A549 (cell line): ENCODE data around the gene PHIP. TPM values are rescaled to one million over a fixed set of nuclear protein-coding genes. Genes with fewer than 3 reads are reported as not detected.

Experiments
- ATAC-seq, 2 experiments: fragments of 200-7000 bp in 1 of 2; fragments of >200 bp in 1 of 2; cut with Nextera tagmentation in 1 of 2; cut with Tn5 transposase in 1 of 2; 3 replicates each; pipeline versions ENCODE4 v1.8.0 to v1.9.1; 2018 to 2020; ENCODE audit warnings: mild to moderate bottlenecking in 1 of 2, moderate library complexity in 1 of 2
- CTCF ChIA-PET: fragments of 300-600 bp; sonication (Branson Sonifier 250); formaldehyde crosslinking; extraction: SDS; loops from one replicate; lab custom pipeline; 2021; ENCODE audit warnings: antibody characterized with exemption, inconsistent platforms; lab: Yijun Ruan, JAX
- POLR2A ChIA-PET: fragments of 350-600 bp; formaldehyde crosslinking; extraction: SDS; loops from one replicate; lab custom pipeline; 2021; ENCODE audit warnings: antibody characterized with exemption, inconsistent platforms; lab: Yijun Ruan, JAX
- DNase-seq, 2 experiments: peaks; one replicate each; pipeline versions ENCODE4 v3.0.0 to v3.0.0-alpha.2; 2011 to 2016; ENCODE audit warnings: low read depth in 1 of 2, low spot score in 1 of 2
- FAIRE-seq: peaks from 2 replicates; lab custom pipeline; 2011; peaks lifted over from hg19 to GRCh38; lab: Jason Lieb, UNC
- H3K27ac ChIP-seq, 2 experiments: fragments of >200 bp; sonication (Bioruptor Twin); formaldehyde crosslinking; 3 replicates each; pipeline ENCODE4 v1.5.1; 2016 to 2017
- H3K4me1 ChIP-seq: fragments of >200 bp; sonication (Bioruptor Twin); formaldehyde crosslinking; 3 replicates; pipeline ENCODE4 v1.6.1; 2016
- H3K4me2 ChIP-seq: fragments of >200 bp; sonication (Bioruptor Twin); formaldehyde crosslinking; 3 replicates; pipeline ENCODE4 v1.6.1; 2016
- H3K4me3 ChIP-seq: fragments of >200 bp; sonication (Bioruptor Twin); formaldehyde crosslinking; 3 replicates; pipeline ENCODE4 v1.5.1; 2016
- H3K9me3 ChIP-seq: fragments of >200 bp; sonication (Bioruptor Twin); formaldehyde crosslinking; 3 replicates; pipeline ENCODE4 v1.6.1; 2016
- CBX2 ChIP-seq: fragments of 200-600 bp; sonication (generic); IDR thresholded peaks from 2 replicates; pipeline ENCODE4 v1.6.1; 2016; ENCODE audit warnings: low read depth, mild to moderate bottlenecking, borderline replicate concordance
- CBX8 ChIP-seq: fragments of 200-600 bp; sonication (generic); IDR thresholded peaks from 2 replicates; pipeline ENCODE4 v1.6.1; 2016
- CEBPB ChIP-seq, 2 experiments: fragments of >200 bp in 1 of 2; sonication (Bioruptor Twin) in 1 of 2; formaldehyde crosslinking in 1 of 2; IDR thresholded peaks; 2 replicates each; pipeline ENCODE4 v1.6.1; 2012 to 2016
- CHD2 ChIP-seq: fragments of 150-350 bp; IDR thresholded peaks from 2 replicates; pipeline ENCODE4 v1.6.1; 2014; ENCODE audit warnings: low read length; ENCODE audit not compliant: partially characterized antibody
- EHF ChIP-seq: fragments of 250-450 bp; sonication (Bioruptor Pico); IDR thresholded peaks from 2 replicates; pipeline ENCODE4 v1.5.0; 2020; ENCODE audit warnings: mild to moderate bottlenecking
- EP300 ChIP-seq, 2 experiments: fragments of >200 bp; sonication (Bioruptor Twin); formaldehyde crosslinking; IDR thresholded peaks; 2 replicates in 1 of 2; 3 replicates in 1 of 2; pipeline ENCODE4 v1.6.1; 2016 to 2017
- FOSB ChIP-seq: fragments of 250-450 bp; sonication (Bioruptor Pico); IDR thresholded peaks from 2 replicates; pipeline ENCODE4 v1.5.0; 2020; ENCODE audit warnings: mild to moderate bottlenecking, moderate library complexity
- FOSL2 ChIP-seq, 2 experiments: fragments of 450-650 bp in 1 of 2; fragments of >200 bp in 1 of 2; sonication (Bioruptor Twin) in 1 of 2; formaldehyde crosslinking; IDR thresholded peaks; 2 replicates each; pipeline versions ENCODE4 v1.5.0 to v1.6.1; 2016 to 2020; ENCODE audit warnings: mild to moderate bottlenecking in 1 of 2, moderate library complexity in 1 of 2
- FOXS1 ChIP-seq: fragments of 250-450 bp; sonication (Bioruptor Pico); IDR thresholded peaks from 2 replicates; pipeline ENCODE4 v1.5.0; 2020; ENCODE audit warnings: mild to moderate bottlenecking, moderate library complexity
- GATA3 ChIP-seq: IDR thresholded peaks from 2 replicates; pipeline ENCODE4 v1.6.1; 2012; ENCODE audit warnings: borderline replicate concordance
- HOXA7 ChIP-seq: fragments of 250-450 bp; sonication (Bioruptor Pico); IDR thresholded peaks from 2 replicates; pipeline ENCODE4 v1.5.0; 2020; ENCODE audit warnings: mild to moderate bottlenecking, moderate library complexity
- JUN ChIP-seq, 2 experiments: fragments of >200 bp; sonication (Bioruptor Twin); formaldehyde crosslinking; IDR thresholded peaks; 2 replicates in 1 of 2; 3 replicates in 1 of 2; pipeline ENCODE4 v1.6.1; 2016 to 2017
- KDM1A ChIP-seq: fragments of 200-600 bp; sonication (generic); IDR thresholded peaks from 2 replicates; pipeline ENCODE4 v1.6.1; 2016; ENCODE audit warnings: low read depth, mild to moderate bottlenecking
- NFE2L2 ChIP-seq: fragments of 150-350 bp; conservative IDR thresholded peaks from 2 replicates; pipeline ENCODE4 v1.6.1; 2014; ENCODE audit warnings: low read length
- NPAS2 ChIP-seq: fragments of 250-450 bp; sonication (Bioruptor Pico); IDR thresholded peaks from 2 replicates; pipeline ENCODE4 v1.8.0; 2022; ENCODE audit warnings: mild to moderate bottlenecking, moderate library complexity, borderline replicate concordance
- RARB ChIP-seq: fragments of 250-450 bp; sonication (Bioruptor Pico); IDR thresholded peaks from 2 replicates; pipeline ENCODE4 v1.8.0; 2021; ENCODE audit warnings: mild to moderate bottlenecking, moderate library complexity
- RCOR1 ChIP-seq: fragments of 150-350 bp; IDR thresholded peaks from 2 replicates; pipeline ENCODE4 v1.6.1; 2014; ENCODE audit warnings: antibody characterized with exemption, low read length, low read depth
- RFX5 ChIP-seq: fragments of 450-650 bp; IDR thresholded peaks from 2 replicates; pipeline ENCODE4 v1.7.1; 2014; ENCODE audit warnings: antibody characterized with exemption, mild to moderate bottlenecking, moderate library complexity
- RNF2 ChIP-seq: fragments of 200-600 bp; sonication (generic); IDR thresholded peaks from 2 replicates; pipeline ENCODE4 v1.6.1; 2016; ENCODE audit warnings: low read depth, mild to moderate bottlenecking, antibody characterized with exemption, moderate library complexity, borderline replicate concordance
- SREBF2 ChIP-seq: fragments of 450-650 bp; IDR thresholded peaks from 2 replicates; pipeline ENCODE4 v1.6.1; 2014; ENCODE audit warnings: mild to moderate bottlenecking, moderate library complexity
- TFCP2L1 ChIP-seq: fragments of 250-450 bp; sonication (Bioruptor Pico); IDR thresholded peaks from 2 replicates; pipeline ENCODE4 v1.5.0; 2021; ENCODE audit warnings: mild to moderate bottlenecking
- ZFP36 ChIP-seq: fragments of 450-650 bp; IDR thresholded peaks from 2 replicates; pipeline ENCODE4 v1.6.1; 2014; ENCODE audit warnings: borderline replicate concordance; ENCODE audit not compliant: partially characterized antibody
- ZNF302 ChIP-seq: fragments of 250-450 bp; sonication (Bioruptor Pico); IDR thresholded peaks from 2 replicates; pipeline ENCODE4 v1.9.0; 2021; ENCODE audit warnings: inconsistent platforms, mild to moderate bottlenecking, moderate library complexity
- WGBS: methylation state at CpG from one replicate; pipeline ENCODE4 v1.1.6; 2017; ENCODE audit errors: missing lambda C conversion rate; 5-methylcytosine and 5-hydroxymethylcytosine counted together
- polyA plus RNA-seq, 4 experiments: library from polyadenylated mRNA; depleted of rRNA in 3 of 4; stranded (reverse); fragments of >200 nt; fragmentation: RNase III in 1 of 4; extraction: RNeasy Plus Mini Kit Qiagen cat#74134 plus additional on column Dnase treatment in 1 of 4; gene quantifications; 2 replicates in 3 of 4; 3 replicates in 1 of 4; pipeline ENCODE4 v1.2.3, GENCODE V29; 2011 to 2017
- TF ChIP-seq, protein P1 (sequence below): fragments of 150-350 bp; IDR thresholded peaks from 2 replicates; pipeline ENCODE4 v1.6.1; 2014; ENCODE audit warnings: low read depth, mild to moderate bottlenecking, low read length
- TF ChIP-seq, protein P2 (sequence below): IDR thresholded peaks from 2 replicates; pipeline ENCODE4 v1.6.1; 2012
- TF ChIP-seq, protein P3 (sequence below): fragments of 450-650 bp; IDR thresholded peaks from 2 replicates; pipeline ENCODE4 v1.6.1; 2014; ENCODE audit warnings: antibody characterized with exemption
- TF ChIP-seq, protein P4 (sequence below): IDR thresholded peaks from 2 replicates; pipeline ENCODE4 v1.6.1; 2012; ENCODE audit warnings: low read depth, borderline replicate concordance

Gene PHIP
- polyA plus RNA-seq, 2 of the 4 experiments (the other 2 are of a cell fraction) = 7.2 to 14.9 TPM

DNA sequence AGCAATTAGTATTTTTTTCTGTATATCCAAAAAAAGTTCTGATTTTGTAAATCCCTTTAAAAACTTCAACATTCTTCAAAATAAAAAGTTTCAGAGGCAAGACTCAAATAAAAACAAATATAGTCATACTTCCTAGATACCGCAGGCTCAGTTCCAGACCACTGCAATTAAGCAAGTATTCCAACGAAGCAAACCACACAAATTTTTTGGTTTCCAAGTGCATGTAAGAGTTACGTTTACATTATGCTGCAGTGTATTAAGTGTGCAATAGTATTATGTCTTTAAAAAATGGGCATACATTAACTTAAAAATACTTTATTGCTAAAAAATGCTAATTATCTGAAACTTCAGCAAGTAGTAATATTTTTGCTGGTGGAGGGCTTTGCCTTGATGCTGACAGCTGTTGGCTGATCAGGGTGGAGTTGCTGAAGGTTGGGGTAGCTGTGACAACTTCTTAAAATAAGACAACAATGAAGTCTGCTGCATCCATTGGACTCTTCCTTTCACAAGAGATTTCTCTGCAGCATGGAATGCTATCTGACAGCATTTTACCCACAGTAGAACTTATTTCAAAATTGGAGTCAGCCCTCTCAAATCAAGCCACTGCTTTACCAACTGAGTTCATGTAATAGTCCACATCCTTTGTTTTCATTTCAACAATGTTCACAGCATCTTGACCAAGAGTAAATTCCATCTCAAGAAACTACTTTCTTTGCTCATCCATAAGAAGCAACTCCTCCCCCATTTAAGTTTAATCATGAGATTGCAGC is 46.0 kb downstream of the PHIP start:
- no peaks in the 10 kb centered on the region for H3K4me1 ChIP-seq
- H3K9me3 ChIP-seq = no peaks in the 10 kb centered on the region
- no peak for FAIRE-seq
- POLR2A ChIA-PET = no interaction called here
- H3K4me3 ChIP-seq = no peak overlapping the region
- ATAC-seq = no peak
- H3K4me2 ChIP-seq = no peak overlapping the region
- no peak for DNase-seq
- TF ChIP-seq CBX2 (no peak), RFX5 (no peak), SREBF2 (no peak), ZNF302 (CRISPR knock-in tag) (no peak), FOSB (no peak), CEBPB (IDR thresholded peaks at IDR 0.05) (no peak), CHD2 (no peak), RCOR1 (no peak), FOXS1 (CRISPR knock-in tag) (no peak), GATA3 (no peak), RARB (CRISPR knock-in tag) (no peak), HOXA7 (CRISPR knock-in tag) (no peak), CBX8 (no peak), NFE2L2 (no peak), TFCP2L1 (no peak), EHF (CRISPR knock-in tag) (no peak)
- TF ChIP-seq, all 56 proteins: peak for 0
- CTCF ChIA-PET = no interaction called here
- no peak overlapping the region for H3K27ac ChIP-seq
- 95% methylated on average over 3 of the region's 3 CpGs for WGBS

DNA sequence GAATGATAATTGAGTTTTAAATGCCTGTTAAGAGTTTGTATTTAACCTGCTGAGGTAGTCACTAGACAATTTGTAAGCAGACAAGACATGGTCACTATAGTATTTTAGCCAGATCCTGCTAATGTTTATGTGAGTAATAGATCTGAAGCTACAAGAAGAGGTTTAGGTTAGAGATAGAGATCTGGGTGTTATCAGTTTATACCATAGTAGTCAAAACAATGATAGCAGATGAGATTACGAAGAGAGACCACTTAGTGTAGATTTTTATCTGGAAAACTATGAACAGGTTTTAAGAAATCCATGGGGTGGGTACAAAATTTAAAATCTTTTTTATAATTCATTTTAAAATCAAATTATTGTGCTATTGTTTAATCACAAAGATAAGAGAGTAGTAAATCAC is 47.5 kb downstream of the PHIP start:
- no peaks in the 10 kb centered on the region for H3K9me3 ChIP-seq
- H3K27ac ChIP-seq = no peak overlapping the region
- ATAC-seq = no peak
- no peak overlapping the region for H3K4me2 ChIP-seq
- POLR2A ChIA-PET = no interaction called here
- CTCF ChIA-PET = no interaction called here
- DNase-seq = no peak
- H3K4me3 ChIP-seq = no peak overlapping the region
- 92% methylated on average over 1 of the region's 1 CpG for WGBS
- no peaks in the 10 kb centered on the region for H3K4me1 ChIP-seq
- TF ChIP-seq GATA3 (no peak), EP300 (IDR thresholded peaks at IDR 0.05) (no peak), CBX8 (no peak), ZFP36 (no peak), NPAS2 (CRISPR knock-in tag) (no peak), JUN (IDR thresholded peaks at IDR 0.05) (no peak), FOSL2 (IDR thresholded peaks at IDR 0.05) (no peak), FOSL2 (CRISPR knock-in tag; IDR thresholded peaks at IDR 0.05) (no peak), KDM1A (no peak), RNF2 (no peak)
- TF ChIP-seq, protein P1, sequence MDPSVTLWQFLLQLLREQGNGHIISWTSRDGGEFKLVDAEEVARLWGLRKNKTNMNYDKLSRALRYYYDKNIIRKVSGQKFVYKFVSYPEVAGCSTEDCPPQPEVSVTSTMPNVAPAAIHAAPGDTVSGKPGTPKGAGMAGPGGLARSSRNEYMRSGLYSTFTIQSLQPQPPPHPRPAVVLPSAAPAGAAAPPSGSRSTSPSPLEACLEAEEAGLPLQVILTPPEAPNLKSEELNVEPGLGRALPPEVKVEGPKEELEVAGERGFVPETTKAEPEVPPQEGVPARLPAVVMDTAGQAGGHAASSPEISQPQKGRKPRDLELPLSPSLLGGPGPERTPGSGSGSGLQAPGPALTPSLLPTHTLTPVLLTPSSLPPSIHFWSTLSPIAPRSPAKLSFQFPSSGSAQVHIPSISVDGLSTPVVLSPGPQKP = no peak
- TF ChIP-seq, protein P2, sequence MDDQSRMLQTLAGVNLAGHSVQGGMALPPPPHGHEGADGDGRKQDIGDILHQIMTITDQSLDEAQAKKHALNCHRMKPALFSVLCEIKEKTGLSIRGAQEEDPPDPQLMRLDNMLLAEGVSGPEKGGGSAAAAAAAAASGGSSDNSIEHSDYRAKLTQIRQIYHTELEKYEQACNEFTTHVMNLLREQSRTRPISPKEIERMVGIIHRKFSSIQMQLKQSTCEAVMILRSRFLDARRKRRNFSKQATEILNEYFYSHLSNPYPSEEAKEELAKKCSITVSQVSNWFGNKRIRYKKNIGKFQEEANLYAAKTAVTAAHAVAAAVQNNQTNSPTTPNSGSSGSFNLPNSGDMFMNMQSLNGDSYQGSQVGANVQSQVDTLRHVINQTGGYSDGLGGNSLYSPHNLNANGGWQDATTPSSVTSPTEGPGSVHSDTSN = no peak
- TF ChIP-seq, protein P3, sequence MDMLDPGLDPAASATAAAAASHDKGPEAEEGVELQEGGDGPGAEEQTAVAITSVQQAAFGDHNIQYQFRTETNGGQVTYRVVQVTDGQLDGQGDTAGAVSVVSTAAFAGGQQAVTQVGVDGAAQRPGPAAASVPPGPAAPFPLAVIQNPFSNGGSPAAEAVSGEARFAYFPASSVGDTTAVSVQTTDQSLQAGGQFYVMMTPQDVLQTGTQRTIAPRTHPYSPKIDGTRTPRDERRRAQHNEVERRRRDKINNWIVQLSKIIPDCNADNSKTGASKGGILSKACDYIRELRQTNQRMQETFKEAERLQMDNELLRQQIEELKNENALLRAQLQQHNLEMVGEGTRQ = no peak
- TF ChIP-seq, protein P4, sequence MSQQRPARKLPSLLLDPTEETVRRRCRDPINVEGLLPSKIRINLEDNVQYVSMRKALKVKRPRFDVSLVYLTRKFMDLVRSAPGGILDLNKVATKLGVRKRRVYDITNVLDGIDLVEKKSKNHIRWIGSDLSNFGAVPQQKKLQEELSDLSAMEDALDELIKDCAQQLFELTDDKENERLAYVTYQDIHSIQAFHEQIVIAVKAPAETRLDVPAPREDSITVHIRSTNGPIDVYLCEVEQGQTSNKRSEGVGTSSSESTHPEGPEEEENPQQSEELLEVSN = no peak
- FAIRE-seq = no peak
